ENCODE measurements around the gene PTAFR. TPM values are rescaled to one million over a fixed set of nuclear protein-coding genes. Genes with fewer than 3 reads are reported as not detected.

The PTAFR gene
- total and polyA plus RNA-seq, 4 experiments from 2014 or later, result 0.25 to 1.7 (median 0.90) TPM

GRCh38 chr1:28199328-28200233 lies 23.1 kb upstream of the PTAFR start:
- Histone ChIP-seq H3K4me3 (ENCODE audit: low read length in 2 of 2) (no peak overlapping the region), H3K4me1 (ENCODE audit: insufficient read depth, low read length) (peaks cover 49% of the 10 kb centered on the region), H3K9me3 (ENCODE audit: control insufficient read depth in 1 of 2, low read length in 2 of 2) (no peaks in the 10 kb centered on the region), H3K27ac (ENCODE audit: low read depth, low read length) (peak overlapping the region; percentile 8), H3K36me3 (ENCODE audit: insufficient read depth, low read length) (peaks cover 21% of the 10 kb centered on the region), H3K27me3 (ENCODE audit: insufficient read depth, low read length) (no peaks in the 10 kb centered on the region)
- Mint-ChIP-seq H3K4me3 (peak overlapping the region; percentile 38 to 86 (median 78)), H3K36me3 (peaks cover 54 to 59% of the 10 kb centered on the region in 2 donors), H3K9me3 (peaks cover 0 to 14% (median 7%) of the 10 kb centered on the region in 8 donors), H3K27ac (peak overlapping the region; percentile 43 to 95 (median 84)), H3K4me1 (peaks cover 29 to 47% (median 41%) of the 10 kb centered on the region in 4 donors), H3K27me3 (no peaks in the 10 kb centered on the region)
- CTCF ChIA-PET (ENCODE audit: partially characterized antibody), result interaction anchor here (0.8 to 1.7 kb wide), 3 partner anchors 10 to 114 kb away, joined by 3 to 9 read pairs (median 3); partner anchors contain the start of gene EYA3
- DNase-seq, result peak; percentile 76 to 82 (median 80)
- intact Hi-C loops (cut with micrococcal nuclease), result loop anchor here (1.0 kb wide), 1 partner anchor 108 kb away; no protein-coding TSS in a partner anchor
- POLR2A ChIA-PET (ENCODE audit: partially characterized antibody), result interaction anchor here (0.5 to 2.0 kb wide), 11 partner anchors 9 to 239 kb away, joined by 3 to 9 read pairs (median 4); partner anchors contain the start of genes DNAJC8, EYA3, MED18 and XKR8

DNA sequence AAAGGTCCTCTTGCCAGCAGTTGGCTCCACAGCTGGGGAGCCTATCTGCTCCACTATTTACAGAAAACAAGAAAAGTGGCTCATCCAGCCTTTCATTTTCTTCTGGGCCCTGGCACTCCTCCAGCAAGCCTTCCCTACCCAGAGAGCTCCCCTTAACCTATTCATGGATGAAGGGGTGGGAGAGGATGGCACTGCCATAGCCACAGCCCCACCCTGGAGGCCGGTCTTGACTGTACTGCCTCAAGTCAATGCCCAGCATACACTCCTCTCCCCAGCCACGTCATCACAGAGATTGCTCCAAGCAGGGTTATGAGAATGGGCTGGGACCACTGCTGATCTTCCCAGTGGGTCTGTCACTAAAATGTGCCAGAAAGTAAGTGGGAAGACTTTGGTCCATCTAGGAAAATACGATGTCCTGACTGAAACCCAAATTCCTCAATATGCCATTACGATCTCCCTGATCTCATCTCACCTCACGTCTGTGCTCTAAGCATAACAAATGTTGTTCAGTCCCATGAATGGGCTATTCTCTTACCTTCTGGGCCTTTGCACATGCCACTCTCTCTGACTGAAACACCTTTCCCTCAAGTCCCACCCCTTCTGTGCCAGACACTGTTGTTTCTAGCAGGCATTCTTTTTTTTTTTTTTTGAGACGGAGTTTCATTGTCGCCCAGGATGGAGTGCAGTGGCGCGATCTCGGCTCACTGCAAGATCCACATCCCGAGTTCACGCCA lies 21.4 kb upstream of the PTAFR start:
- H3K27me3 Mint-ChIP-seq, result no peaks in the 10 kb centered on the region
- ChIA-PET CTCF (ENCODE audit: partially characterized antibody) (interaction anchor here (0.7 kb wide), 1 partner anchor 380 kb away, joined by 3 read pairs; no protein-coding TSS in a partner anchor), POLR2A (ENCODE audit: partially characterized antibody) (interaction anchor here (0.6 kb wide), 1 partner anchor 428 kb away, joined by 4 read pairs; no protein-coding TSS in a partner anchor)
- H3K36me3 Mint-ChIP-seq, result peaks cover 39 to 52% of the 10 kb centered on the region in 2 donors
- Histone ChIP-seq H3K27me3 (ENCODE audit: insufficient read depth, low read length) (no peaks in the 10 kb centered on the region), H3K27ac (ENCODE audit: low read depth, low read length) (no peak overlapping the region), H3K36me3 (ENCODE audit: insufficient read depth, low read length) (peaks cover 8% of the 10 kb centered on the region), H3K4me1 (ENCODE audit: insufficient read depth, low read length) (peaks cover 49% of the 10 kb centered on the region), H3K9me3 (ENCODE audit: control insufficient read depth in 1 of 2, low read length in 2 of 2) (no peaks in the 10 kb centered on the region), H3K4me3 (ENCODE audit: low read length in 2 of 2) (peak overlapping the region in 1 of 2 donors; percentile 29)
- intact Hi-C loops (cut with micrococcal nuclease), result no loop called here
- H3K9me3 Mint-ChIP-seq, result peaks cover 0 to 14% (median 7%) of the 10 kb centered on the region in 8 donors
- DNase-seq, result no peak
- peak overlapping the region in 3 of 7 donors; percentile 55 to 66 (median 60) for H3K27ac Mint-ChIP-seq
- H3K4me3 Mint-ChIP-seq, result peak overlapping the region in 4 of 8 donors; percentile 9 to 62 (median 38)
- H3K4me1 Mint-ChIP-seq, result peaks cover 30 to 53% (median 42%) of the 10 kb centered on the region in 4 donors

- POLR2A ChIA-PET (ENCODE audit: partially characterized antibody), result no interaction called here
- Mint-ChIP-seq H3K4me1 (peaks cover 30 to 53% (median 42%) of the 10 kb centered on the region in 4 donors), H3K27ac (no peak overlapping the region), H3K36me3 (peaks cover 35 to 46% of the 10 kb centered on the region in 2 donors), H3K4me3 (peak overlapping the region in 3 of 8 donors; percentile 25 to 57 (median 52)), H3K27me3 (no peaks in the 10 kb centered on the region), H3K9me3 (peaks cover 0 to 14% (median 7%) of the 10 kb centered on the region in 8 donors)
- CTCF ChIA-PET (ENCODE audit: partially characterized antibody), result interaction anchor here (0.6 to 2.5 kb wide), 4 partner anchors 12 to 339 kb away, joined by 3 to 9 read pairs (median 4); no protein-coding TSS in a partner anchor
- intact Hi-C loops (cut with micrococcal nuclease), result no loop called here
- DNase-seq, result no peak
- Histone ChIP-seq H3K27ac (ENCODE audit: low read depth, low read length) (no peak overlapping the region), H3K4me3 (ENCODE audit: low read length in 2 of 2) (no peak overlapping the region), H3K36me3 (ENCODE audit: insufficient read depth, low read length) (peaks cover 7% of the 10 kb centered on the region), H3K27me3 (ENCODE audit: insufficient read depth, low read length) (no peaks in the 10 kb centered on the region), H3K9me3 (ENCODE audit: control insufficient read depth in 1 of 2, low read length in 2 of 2) (no peaks in the 10 kb centered on the region), H3K4me1 (ENCODE audit: insufficient read depth, low read length) (peaks cover 49% of the 10 kb centered on the region)
Observed at GRCh38 chr1:28196330-28196729, 19.8 kb upstream of the PTAFR start.

- Histone ChIP-seq H3K27me3 (ENCODE audit: insufficient read depth, low read length) (no peaks in the 10 kb centered on the region), H3K9me3 (ENCODE audit: control insufficient read depth in 1 of 2, low read length in 2 of 2) (no peaks in the 10 kb centered on the region), H3K4me3 (ENCODE audit: low read length in 2 of 2) (no peak overlapping the region), H3K4me1 (ENCODE audit: insufficient read depth, low read length) (peaks cover 44% of the 10 kb centered on the region), H3K27ac (ENCODE audit: low read depth, low read length) (no peak overlapping the region), H3K36me3 (ENCODE audit: insufficient read depth, low read length) (peaks cover 2% of the 10 kb centered on the region)
- ChIA-PET POLR2A (ENCODE audit: partially characterized antibody) (no interaction called here), CTCF (ENCODE audit: partially characterized antibody) (interaction anchor here (0.6 to 2.5 kb wide), 4 partner anchors 13 to 338 kb away, joined by 3 to 9 read pairs (median 4); no protein-coding TSS in a partner anchor)
- Mint-ChIP-seq H3K27ac (no peak overlapping the region), H3K4me3 (no peak overlapping the region), H3K36me3 (peaks cover 29 to 41% of the 10 kb centered on the region in 2 donors), H3K9me3 (peaks cover 0 to 14% (median 7%) of the 10 kb centered on the region in 8 donors), H3K27me3 (no peaks in the 10 kb centered on the region), H3K4me1 (peaks cover 27 to 48% (median 38%) of the 10 kb centered on the region in 4 donors)
- intact Hi-C loops (cut with micrococcal nuclease), result no loop called here
- DNase-seq, result no peak
Observed at GRCh38 chr1:28195780-28196179, 19.3 kb upstream of the PTAFR start.

DNA sequence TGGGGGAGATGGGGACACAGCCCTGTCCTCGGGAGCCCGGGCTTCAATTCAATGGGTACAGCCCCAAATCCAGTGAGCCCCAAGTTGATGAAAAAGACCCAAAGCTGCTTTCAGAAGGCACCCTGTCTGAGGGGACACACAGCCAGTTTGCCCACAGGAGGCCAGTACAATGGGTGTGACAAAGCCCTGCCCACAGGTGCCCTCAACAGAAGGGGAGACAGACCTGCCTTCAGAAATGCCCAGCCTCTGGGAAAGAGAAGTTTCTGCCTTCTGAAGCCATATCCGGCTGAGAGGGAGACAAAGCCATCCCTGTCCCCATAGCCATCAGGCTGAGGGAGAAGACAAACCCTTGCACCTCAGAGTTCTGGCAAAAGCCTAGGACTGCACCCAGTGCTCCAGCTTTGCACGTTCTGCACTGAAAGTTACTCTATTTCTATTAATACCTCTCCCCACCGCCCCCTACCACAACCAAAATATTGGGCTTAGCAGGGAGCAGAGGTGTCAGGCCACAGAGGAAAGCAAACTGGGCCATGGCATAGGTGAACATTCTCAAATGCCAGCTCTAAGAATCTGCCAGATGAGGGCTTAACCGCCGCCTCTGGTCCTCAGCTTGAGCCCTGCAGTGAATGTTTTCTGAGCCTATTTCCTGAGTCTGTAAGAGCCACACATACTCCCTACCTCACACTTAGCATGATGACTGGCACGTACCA lies 18.0 kb upstream of the PTAFR start:
- Mint-ChIP-seq H3K4me3 (no peak overlapping the region), H3K9me3 (peaks cover 0 to 12% (median 7%) of the 10 kb centered on the region in 8 donors), H3K36me3 (peaks cover 19 to 30% of the 10 kb centered on the region in 2 donors), H3K27me3 (no peaks in the 10 kb centered on the region), H3K4me1 (peaks cover 19 to 35% (median 27%) of the 10 kb centered on the region in 4 donors), H3K27ac (no peak overlapping the region)
- DNase-seq, result no peak
- H3K9me3 ChIP-seq (ENCODE audit: control insufficient read depth in 1 of 2, low read length in 2 of 2), result no peaks in the 10 kb centered on the region
- H3K4me1 ChIP-seq (ENCODE audit: insufficient read depth, low read length), result peaks cover 32% of the 10 kb centered on the region
- ChIA-PET CTCF (ENCODE audit: partially characterized antibody) (interaction anchor here (2.5 kb wide), 1 partner anchor 14 kb away, joined by 9 read pairs; no protein-coding TSS in a partner anchor), POLR2A (ENCODE audit: partially characterized antibody) (no interaction called here)
- intact Hi-C loops (cut with micrococcal nuclease), result no loop called here
- H3K36me3 ChIP-seq (ENCODE audit: insufficient read depth, low read length), result no peaks in the 10 kb centered on the region
- no peaks in the 10 kb centered on the region for H3K27me3 ChIP-seq (ENCODE audit: insufficient read depth, low read length)
- H3K27ac ChIP-seq (ENCODE audit: low read depth, low read length), result no peak overlapping the region
- no peak overlapping the region for H3K4me3 ChIP-seq (ENCODE audit: low read length in 2 of 2)

GRCh38 chr1:28193701-28194161 lies 17.2 kb upstream of the PTAFR start:
- no peak overlapping the region for H3K27ac Mint-ChIP-seq
- H3K4me1 Mint-ChIP-seq, result peaks cover 11 to 27% (median 20%) of the 10 kb centered on the region in 4 donors
- no peaks in the 10 kb centered on the region for H3K27me3 Mint-ChIP-seq
- no peaks in the 10 kb centered on the region for H3K36me3 ChIP-seq (ENCODE audit: insufficient read depth, low read length)
- peaks cover 11 to 22% of the 10 kb centered on the region in 2 donors for H3K36me3 Mint-ChIP-seq
- CTCF ChIA-PET (ENCODE audit: partially characterized antibody), result no interaction called here
- intact Hi-C loops (cut with micrococcal nuclease), result no loop called here
- no peaks in the 10 kb centered on the region for H3K9me3 ChIP-seq (ENCODE audit: control insufficient read depth in 1 of 2, low read length in 2 of 2)
- POLR2A ChIA-PET (ENCODE audit: partially characterized antibody), result interaction anchor here (0.6 kb wide), 1 partner anchor 24 kb away, joined by 5 read pairs; no protein-coding TSS in a partner anchor
- H3K27ac ChIP-seq (ENCODE audit: low read depth, low read length), result no peak overlapping the region
- H3K4me1 ChIP-seq (ENCODE audit: insufficient read depth, low read length), result peaks cover 25% of the 10 kb centered on the region
- no peaks in the 10 kb centered on the region for H3K27me3 ChIP-seq (ENCODE audit: insufficient read depth, low read length)
- DNase-seq, result no peak
- peaks cover 0 to 4% (median under 1%) of the 10 kb centered on the region in 8 donors for H3K9me3 Mint-ChIP-seq
- no peak overlapping the region for H3K4me3 ChIP-seq (ENCODE audit: low read length in 2 of 2)
- no peak overlapping the region for H3K4me3 Mint-ChIP-seq

All from CD4-positive, alpha-beta memory T cell (primary cell).